Measurements from ENCODE around the gene NHLH2.

NHLH2 gene

DNA sequence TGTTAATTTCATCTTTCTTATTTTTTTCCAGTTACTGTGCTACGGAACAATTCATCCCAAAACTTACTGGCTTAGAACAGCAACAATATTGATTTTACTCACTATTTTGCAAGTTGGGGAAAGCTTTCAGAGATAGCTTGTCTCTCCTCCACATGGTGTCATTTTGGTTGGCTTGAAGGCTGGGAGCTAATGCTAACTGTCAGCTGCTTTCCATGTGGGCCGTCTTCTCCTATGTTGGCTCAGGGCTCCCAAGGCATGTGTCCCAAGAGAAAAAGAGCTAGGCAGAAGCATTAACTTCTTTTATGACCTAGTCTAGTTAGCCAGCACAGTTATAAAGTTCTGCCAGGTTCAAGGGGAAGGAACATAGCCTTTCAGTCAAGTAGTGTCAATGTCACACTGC lies 38.5 kb downstream of the NHLH2 start:
- no peak for DNase-seq (ENCODE audit: low read depth)

- no peak for DNase-seq (ENCODE audit: low read depth)
These were observed 43.4 kb downstream of the NHLH2 start for GRCh38 chr1:115797486-115797885.

- no peak for DNase-seq (ENCODE audit: low read depth)
These were observed 44.0 kb downstream of the NHLH2 start for GRCh38 chr1:115796897-115797296.

DNA sequence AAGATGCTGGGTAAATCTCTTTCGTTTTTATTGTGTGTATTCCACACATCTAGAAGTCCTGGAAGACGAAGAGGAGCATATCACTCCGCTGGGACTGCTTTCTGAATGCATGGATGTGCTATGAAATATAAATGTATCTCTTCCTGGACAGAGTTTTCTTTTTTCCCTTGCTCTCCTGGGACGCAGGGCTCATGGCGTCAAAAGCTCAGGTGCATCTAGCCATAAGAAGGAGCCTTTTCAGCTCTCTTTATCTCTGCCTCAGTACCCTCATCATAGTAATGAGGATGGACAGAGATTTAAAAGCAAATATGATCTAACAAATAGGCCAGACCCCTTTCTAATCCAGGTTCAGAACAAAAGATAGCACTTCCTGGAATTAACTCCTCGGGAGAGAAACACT lies 44.9 kb downstream of the NHLH2 start:
- DNase-seq (ENCODE audit: low read depth): no peak

- no peak for DNase-seq (ENCODE audit: low read depth)
These were observed 45.8 kb downstream of the NHLH2 start for GRCh38 chr1:115794976-115795639.

- DNase-seq (ENCODE audit: low read depth): no peak
These were observed 47.8 kb downstream of the NHLH2 start for GRCh38 chr1:115793162-115793561.

- no peak for DNase-seq (ENCODE audit: low read depth)
These were observed 49.1 kb downstream of the NHLH2 start for GRCh38 chr1:115791816-115792215.

DNA sequence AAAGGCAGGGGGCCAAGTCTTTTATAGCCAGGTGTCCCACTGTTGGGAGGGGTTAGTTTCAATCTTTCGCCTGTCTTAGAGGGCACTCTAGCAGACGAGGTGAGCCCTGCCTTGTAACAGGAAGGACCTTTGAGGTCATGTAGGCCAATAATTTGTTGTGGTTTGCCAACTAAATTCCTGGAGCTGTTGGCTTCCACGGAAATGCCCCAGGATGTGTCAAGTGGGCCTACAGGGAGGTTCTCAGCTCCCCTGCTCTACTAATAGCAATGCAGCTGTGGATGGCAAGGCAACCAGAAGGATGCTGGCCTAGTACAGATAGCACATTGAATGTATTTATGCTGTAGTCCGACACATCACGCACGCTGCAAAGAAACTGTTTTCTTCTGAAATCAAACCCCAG lies 50.1 kb downstream of the NHLH2 start:
- DNase-seq (ENCODE audit: low read depth): no peak

- no peak for DNase-seq (ENCODE audit: low read depth)
These were observed 50.6 kb downstream of the NHLH2 start for GRCh38 chr1:115790356-115790755.

All from stimulated activated CD8-positive, alpha-beta memory T cell treated with anti-CD3 and anti-CD28 coated beads, Interleukin-7, amount 100 ng/mL, for 24 hours (primary cell).